Measurements from ENCODE around the gene LRRFIP1. TPM values are rescaled to one million over a fixed set of nuclear protein-coding genes. Genes with fewer than 3 reads are reported as not detected.

Gene LRRFIP1
- total RNA-seq, 2 experiments from 2014 or later, result 157 to 161 TPM

DNA sequence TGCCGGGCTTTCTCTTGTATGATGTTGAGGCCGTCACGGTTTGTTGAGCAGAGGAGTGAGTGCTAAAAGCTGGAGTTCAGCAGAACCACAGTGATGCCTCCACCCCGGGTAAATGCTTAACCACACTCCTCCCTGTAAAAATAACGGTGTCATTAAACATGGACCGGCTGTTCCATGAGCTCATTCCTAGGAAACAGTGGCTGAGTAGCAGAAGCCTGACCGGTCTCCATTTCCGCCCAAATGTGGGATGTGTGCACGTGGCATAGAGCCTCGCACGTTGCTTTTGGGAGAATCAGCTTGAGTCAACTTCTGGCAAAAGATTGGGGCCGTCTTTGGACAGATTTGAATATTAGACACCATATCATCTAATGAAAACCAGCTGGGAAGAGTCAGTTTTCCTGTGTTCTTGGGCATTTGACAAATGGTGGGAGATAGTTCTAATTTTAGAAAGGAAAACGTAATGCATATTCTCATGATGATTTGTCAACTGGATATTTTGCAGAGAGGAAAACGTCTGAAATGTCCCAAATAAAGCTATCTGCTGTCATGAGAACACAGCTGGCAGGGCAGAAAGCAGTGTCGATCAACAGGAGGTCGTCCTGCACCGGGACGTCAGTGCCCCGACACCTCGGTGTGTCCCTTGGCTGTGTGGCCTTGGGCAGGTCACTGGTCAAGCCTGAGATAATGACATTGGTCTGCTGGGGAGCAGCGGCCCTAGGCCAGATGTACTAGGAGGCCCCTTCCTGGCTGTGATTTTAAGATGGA, 42.4 kb downstream of the LRRFIP1 start:
- TF ChIP-seq CTCF (IDR thresholded peaks at IDR 0.05), result no peak
- Histone ChIP-seq H3K27me3 (ENCODE audit: control insufficient read depth in 1 of 2, insufficient read depth in 2 of 2, low read length in 2 of 2) (no peaks in the 10 kb centered on the region), H3K27ac (ENCODE audit: low read depth in 1 of 2, low read length in 2 of 2) (no peak overlapping the region), H3K4me3 (ENCODE audit: low read length) (no peak overlapping the region), H3K4me1 (ENCODE audit: insufficient read depth, low read length) (peaks cover 23% of the 10 kb centered on the region), H3K9me3 (ENCODE audit: control insufficient read depth in 1 of 2, insufficient read depth in 1 of 2, low read length in 2 of 2) (no peaks in the 10 kb centered on the region), H3K36me3 (ENCODE audit: insufficient read depth, low read length) (no peaks in the 10 kb centered on the region)
- Mint-ChIP-seq H3K36me3 (ENCODE audit: low read depth) (no peaks in the 10 kb centered on the region), H3K4me3 (no peak overlapping the region), H3K4me1 (ENCODE audit: low read depth) (peaks cover 21% of the 10 kb centered on the region), H3K27me3 (peaks cover 8% of the 10 kb centered on the region), H3K9me3 (no peaks in the 10 kb centered on the region), H3K27ac (no peak overlapping the region)
- no peak for DNase-seq
- intact Hi-C loops (cut with DNase I, micrococcal nuclease), result loop anchor here (5.0 to 10.0 kb wide), 5 partner anchors 37 to 235 kb away; no protein-coding TSS in a partner anchor
- ATAC-seq (ENCODE audit: poor library complexity), result no peak
- ChIA-PET CTCF (interaction anchor here (0.8 to 8.7 kb wide), 3 partner anchors 18 to 88 kb away, joined by 3 to 101 read pairs (median 3); no protein-coding TSS in a partner anchor), POLR2A (interaction anchor here (7.6 kb wide), 1 partner anchor 23 kb away, joined by 235 read pairs; no protein-coding TSS in a partner anchor)

GRCh38 chr2:237670641-237671040, 43.3 kb downstream of the LRRFIP1 start:
- Mint-ChIP-seq H3K4me1 (ENCODE audit: low read depth) (peaks cover 29% of the 10 kb centered on the region), H3K27ac (no peak overlapping the region), H3K9me3 (no peaks in the 10 kb centered on the region), H3K36me3 (ENCODE audit: low read depth) (no peaks in the 10 kb centered on the region), H3K27me3 (peaks cover 8% of the 10 kb centered on the region), H3K4me3 (no peak overlapping the region)
- Histone ChIP-seq H3K27me3 (ENCODE audit: control insufficient read depth in 1 of 2, insufficient read depth in 2 of 2, low read length in 2 of 2) (no peaks in the 10 kb centered on the region), H3K4me1 (ENCODE audit: insufficient read depth, low read length) (peaks cover 31% of the 10 kb centered on the region), H3K4me3 (ENCODE audit: low read length) (no peak overlapping the region), H3K27ac (ENCODE audit: low read depth in 1 of 2, low read length in 2 of 2) (no peak overlapping the region), H3K9me3 (ENCODE audit: control insufficient read depth in 1 of 2, insufficient read depth in 1 of 2, low read length in 2 of 2) (no peaks in the 10 kb centered on the region), H3K36me3 (ENCODE audit: insufficient read depth, low read length) (no peaks in the 10 kb centered on the region)
- no peak for TF ChIP-seq CTCF (IDR thresholded peaks at IDR 0.05)
- intact Hi-C loops (cut with DNase I, micrococcal nuclease), result loop anchor here (5.0 to 10.0 kb wide), 5 partner anchors 37 to 236 kb away; no protein-coding TSS in a partner anchor
- POLR2A ChIA-PET, result interaction anchor here (0.6 to 7.6 kb wide), 2 partner anchors 22 to 339 kb away, joined by 3 to 235 read pairs; no protein-coding TSS in a partner anchor
- CTCF ChIA-PET, result interaction anchor here (6.1 to 8.7 kb wide), 2 partner anchors 24 to 73 kb away, joined by 101 to 254 read pairs; no protein-coding TSS in a partner anchor
- DNase-seq (no peak), ATAC-seq (ENCODE audit: poor library complexity) (no peak)

DNA sequence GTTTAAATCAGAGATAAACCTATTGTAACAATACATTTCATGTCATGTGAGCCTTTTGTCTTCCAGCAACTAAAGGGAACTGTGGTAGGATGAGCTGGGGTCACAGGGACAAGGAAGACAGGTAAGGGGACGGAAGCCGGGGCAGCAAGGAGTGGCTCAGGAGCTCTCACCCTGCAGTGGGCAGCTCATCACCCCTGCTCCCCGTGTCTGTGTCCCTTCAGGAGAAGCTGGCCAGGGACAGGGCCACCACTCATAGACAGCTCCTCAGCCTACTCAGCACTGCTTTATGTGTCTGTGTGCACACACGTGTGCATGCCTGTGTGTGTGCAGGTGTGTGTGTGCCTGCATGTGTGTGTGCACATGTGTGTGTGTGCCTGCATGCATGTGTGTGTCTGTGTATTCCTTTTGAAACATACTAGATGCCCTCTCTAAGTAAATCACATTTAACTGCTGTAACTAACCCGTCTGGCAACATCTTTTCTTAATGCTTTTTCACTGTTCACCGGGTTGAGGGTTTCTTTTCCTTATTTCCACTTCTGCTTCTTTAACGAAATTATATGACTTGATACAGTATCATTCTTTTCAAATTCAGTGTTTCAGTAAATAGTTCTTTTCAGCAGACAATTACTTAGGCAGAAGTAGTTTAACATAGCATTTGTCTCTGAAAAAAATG, 44.2 kb downstream of the LRRFIP1 start:
- H3K27me3 Mint-ChIP-seq, result peaks cover 4% of the 10 kb centered on the region
- H3K4me3 Mint-ChIP-seq, result no peak overlapping the region
- intact Hi-C loops (cut with DNase I, micrococcal nuclease), result loop anchor here (2.0 to 10.0 kb wide), 8 partner anchors 23 to 237 kb away; no protein-coding TSS in a partner anchor
- no peaks in the 10 kb centered on the region for H3K36me3 Mint-ChIP-seq (ENCODE audit: low read depth)
- no peak overlapping the region for H3K4me3 ChIP-seq (ENCODE audit: low read length)
- no peaks in the 10 kb centered on the region for H3K9me3 ChIP-seq (ENCODE audit: control insufficient read depth in 1 of 2, insufficient read depth in 1 of 2, low read length in 2 of 2)
- no peak overlapping the region for H3K27ac ChIP-seq (ENCODE audit: low read depth in 1 of 2, low read length in 2 of 2)
- H3K27ac Mint-ChIP-seq, result no peak overlapping the region
- ChIA-PET CTCF (interaction anchor here (2.1 to 8.7 kb wide), 5 partner anchors 23 to 159 kb away, joined by 9 to 254 read pairs (median 15); no protein-coding TSS in a partner anchor), POLR2A (interaction anchor here (4.1 to 7.6 kb wide), 3 partner anchors 21 to 73 kb away, joined by 15 to 235 read pairs (median 23); no protein-coding TSS in a partner anchor)
- H3K36me3 ChIP-seq (ENCODE audit: insufficient read depth, low read length), result no peaks in the 10 kb centered on the region
- peaks cover 40% of the 10 kb centered on the region for H3K4me1 ChIP-seq (ENCODE audit: insufficient read depth, low read length)
- no peaks in the 10 kb centered on the region for H3K9me3 Mint-ChIP-seq
- DNase-seq (no peak), ATAC-seq (ENCODE audit: poor library complexity) (no peak)
- TF ChIP-seq CTCF (IDR thresholded peaks at IDR 0.05), result no peak
- H3K4me1 Mint-ChIP-seq (ENCODE audit: low read depth), result peaks cover 38% of the 10 kb centered on the region
- H3K27me3 ChIP-seq (ENCODE audit: control insufficient read depth in 1 of 2, insufficient read depth in 2 of 2, low read length in 2 of 2), result no peaks in the 10 kb centered on the region

All from CD4-positive, alpha-beta T cell (primary cell).